A172 (cell line): ENCODE results near the gene CAB39. TPM values are rescaled to one million over a fixed set of nuclear protein-coding genes. Genes with fewer than 3 reads are reported as not detected.
"Not testable (repeated sequence)": the region's sequence is repeated elsewhere in the genome, so short reads cannot be mapped to it uniquely, and the experiment has no call there.

Experiments
- DNase-seq: peaks from one replicate; pipeline ENCODE4 v3.0.0-alpha.2; 2015; ENCODE audit warnings: low spot score
- total RNA-seq: library from RNA; depleted of rRNA; stranded (reverse); fragments of >200 nt; shearing (Covaris generic); gene quantifications from 2 replicates; pipeline ENCODE4 v1.2.3, GENCODE V29; 2014

The CAB39 gene
- total RNA-seq, 1 experiment from 2014 or later: 51.9 TPM

DNA sequence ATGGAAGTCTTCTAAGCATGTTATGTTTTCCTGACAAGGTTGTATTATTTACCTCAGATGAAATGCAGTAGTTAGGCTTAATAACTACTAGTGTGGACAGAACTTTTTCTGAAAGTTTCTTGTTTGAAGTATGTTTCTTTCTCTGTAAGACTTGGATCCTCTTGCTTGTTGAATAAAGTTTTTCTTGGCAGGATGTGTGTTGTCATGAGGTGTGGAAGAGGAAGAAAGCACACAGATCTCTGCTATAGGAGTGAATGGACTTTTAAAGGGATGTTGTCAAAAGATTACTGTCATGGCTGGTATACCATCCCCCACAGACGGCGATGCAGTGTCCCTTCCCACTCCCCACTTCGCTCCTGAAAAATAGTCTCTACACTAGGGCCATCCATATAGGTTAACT, 2.6 kb downstream of the CAB39 start:
- DNase-seq: no peak

DNA sequence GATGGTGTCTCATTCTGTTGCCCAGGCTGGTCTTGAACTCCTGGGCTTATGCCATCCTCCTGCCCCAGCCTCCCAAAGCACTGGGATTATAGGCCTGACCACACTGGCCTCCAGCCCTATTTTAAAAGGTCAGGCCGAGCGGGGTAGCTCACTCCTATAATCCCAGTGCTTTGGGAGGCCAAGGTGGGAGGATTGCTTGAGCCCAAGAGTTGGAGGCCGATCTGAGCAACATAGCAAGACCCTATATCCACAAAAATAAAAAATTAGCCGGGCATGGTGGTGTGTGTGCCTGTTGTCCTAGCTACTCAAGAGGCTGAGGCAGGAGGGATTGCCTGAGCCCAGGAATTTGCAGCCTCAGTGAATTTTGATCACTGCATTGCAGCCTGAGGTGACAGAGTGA, 3.9 kb downstream of the CAB39 start:
- DNase-seq: no peak

DNA sequence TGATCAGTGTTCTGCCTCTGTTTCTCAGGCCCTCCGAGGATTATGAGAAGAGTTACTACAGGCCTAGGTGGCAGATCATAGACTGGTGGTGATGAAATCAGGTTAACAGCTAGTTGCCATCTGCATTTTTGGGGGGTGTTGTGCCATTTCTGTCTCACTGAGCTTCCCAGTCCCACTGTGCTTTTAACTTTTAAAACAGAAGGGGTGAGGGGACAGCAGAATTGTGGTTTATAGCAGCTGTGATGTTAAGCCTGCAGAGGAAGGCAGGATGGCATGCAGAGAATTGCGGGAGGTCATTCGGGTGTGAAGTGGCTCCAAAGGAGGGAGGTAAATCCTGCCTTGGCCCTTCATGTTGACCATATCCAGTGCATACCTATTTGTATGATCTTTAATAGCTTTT, 5.0 kb downstream of the CAB39 start:
- DNase-seq: no peak

DNA sequence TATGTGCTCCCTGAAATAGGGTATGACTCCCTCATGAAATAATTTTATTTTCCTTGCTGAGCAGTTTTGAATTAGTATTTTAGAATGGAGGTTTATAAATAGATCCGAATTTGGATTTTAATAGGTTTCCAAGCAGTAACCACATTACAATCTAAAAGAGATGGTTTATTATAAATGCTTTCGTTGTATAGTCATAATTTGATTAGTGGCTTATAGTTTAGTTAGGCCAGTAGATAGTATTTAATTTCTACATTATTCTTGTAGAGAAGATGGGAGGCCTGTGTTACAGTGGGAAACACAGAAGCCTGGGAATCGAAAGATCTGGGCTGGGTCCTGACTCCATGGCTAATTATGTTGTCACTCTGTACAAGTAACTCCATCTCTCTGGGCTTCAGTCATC, 6.7 kb downstream of the CAB39 start:
- DNase-seq: no peak

DNA sequence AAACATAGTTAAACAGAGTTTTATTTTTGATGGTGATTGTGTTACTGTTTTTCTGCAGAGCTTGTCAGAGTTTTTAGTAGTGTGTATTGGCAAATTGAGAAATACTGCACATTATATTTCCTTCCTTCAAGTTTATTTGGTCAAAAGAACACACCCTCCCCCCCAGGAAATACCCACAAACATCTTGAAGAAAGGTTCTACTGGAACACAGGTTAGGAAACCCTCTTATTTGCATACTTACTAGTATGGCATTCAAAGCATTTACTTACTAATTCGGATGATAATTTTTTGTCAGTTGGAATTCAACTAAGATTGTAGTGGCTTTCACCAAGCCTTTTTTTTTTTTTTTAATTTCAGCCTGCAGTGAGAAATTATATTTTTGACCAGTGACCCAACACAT, 9.1 kb downstream of the CAB39 start:
- no peak for DNase-seq

DNA sequence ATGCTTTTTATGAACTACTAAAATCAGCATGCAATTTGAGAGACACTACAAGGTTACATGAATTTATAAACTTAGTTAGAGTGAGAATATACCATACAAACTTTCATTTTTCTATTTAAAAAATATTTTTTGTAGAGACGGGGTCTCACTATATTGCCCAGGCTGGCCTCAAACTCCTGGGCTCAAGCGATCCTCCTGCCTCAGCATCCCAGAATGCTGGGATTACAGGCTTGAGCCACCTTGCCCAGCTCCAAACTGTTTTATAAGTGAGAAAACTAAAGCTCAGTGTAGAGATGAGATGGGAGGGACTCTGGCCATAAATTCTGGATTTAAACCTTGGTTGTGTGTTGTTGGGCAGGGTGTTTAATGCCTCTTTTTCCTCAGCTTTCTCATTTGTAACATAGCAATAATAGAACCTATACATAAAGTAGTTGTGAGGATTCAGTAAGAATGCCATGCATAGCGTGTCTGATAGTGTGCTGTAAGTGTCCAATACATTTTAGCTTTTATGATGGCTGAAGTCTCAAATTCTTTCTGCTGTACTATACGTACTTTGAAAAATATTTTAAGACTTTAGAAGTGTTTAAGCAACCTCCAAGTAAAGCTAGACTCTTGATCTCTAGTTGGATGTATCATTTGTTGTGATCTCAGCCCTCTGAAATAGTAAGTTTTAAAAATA, 9.7 kb downstream of the CAB39 start:
- DNase-seq: no peak

DNA sequence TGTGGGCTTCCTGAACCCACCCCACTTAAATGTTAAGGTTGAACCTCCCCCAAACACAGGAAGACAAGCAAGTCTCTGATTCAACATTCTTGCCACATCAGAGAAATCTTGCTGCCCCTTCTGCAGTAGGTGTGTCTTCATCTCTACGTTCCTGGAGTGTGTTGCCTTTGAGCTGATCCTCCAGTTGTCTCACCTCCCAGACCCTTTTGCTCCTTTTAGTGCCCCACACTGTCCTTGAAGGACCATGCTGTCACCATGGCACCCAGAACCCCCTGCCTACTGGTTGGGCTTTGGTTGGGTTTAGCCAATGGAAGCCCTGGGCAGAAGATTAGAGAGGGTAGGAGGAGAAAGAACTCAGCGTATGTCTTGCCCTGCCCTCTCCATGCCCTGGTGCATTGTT, 10.7 kb downstream of the CAB39 start:
- no peak for DNase-seq

DNA sequence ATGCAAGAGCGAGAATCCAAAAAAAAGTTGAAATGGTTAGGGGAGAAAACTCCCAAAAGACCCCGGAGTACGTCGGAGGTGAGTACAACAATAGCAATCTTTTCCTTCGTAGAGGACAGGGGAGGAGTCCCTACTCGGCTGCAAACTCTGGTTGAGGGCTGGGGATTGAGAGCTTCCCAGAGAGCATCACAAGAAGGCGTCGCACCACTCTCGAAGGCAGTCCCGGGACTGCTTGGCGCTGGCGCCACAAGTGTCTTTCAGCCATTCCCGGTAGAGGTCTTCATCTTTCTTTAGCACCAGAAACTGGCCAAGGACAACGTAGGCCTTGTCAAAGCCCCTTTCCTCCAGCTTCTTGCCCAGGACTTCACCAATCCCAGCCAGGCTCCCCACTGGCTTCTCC, 12.3 kb downstream of the CAB39 start:
- DNase-seq: not testable (repeated sequence)

DNA sequence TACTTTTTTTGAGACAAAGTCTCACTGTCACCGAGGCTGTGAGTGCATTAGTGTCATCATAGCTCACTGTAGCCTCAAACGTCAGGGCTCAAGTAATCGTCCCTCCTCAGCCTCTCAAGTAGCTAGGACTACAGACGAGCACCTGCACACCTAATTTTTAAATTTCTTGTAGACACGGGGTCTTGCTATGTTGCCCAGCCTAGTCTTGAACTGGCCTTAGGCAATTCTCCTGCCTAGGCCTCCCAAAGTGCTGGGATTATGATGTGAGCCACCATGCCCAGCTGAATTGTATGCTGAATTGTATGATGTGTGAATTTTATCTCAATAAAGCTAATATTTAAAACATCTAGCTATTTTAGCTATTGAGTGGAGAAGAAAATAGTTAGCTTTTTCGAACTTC, 18.9 kb downstream of the CAB39 start:
- no peak for DNase-seq

DNA sequence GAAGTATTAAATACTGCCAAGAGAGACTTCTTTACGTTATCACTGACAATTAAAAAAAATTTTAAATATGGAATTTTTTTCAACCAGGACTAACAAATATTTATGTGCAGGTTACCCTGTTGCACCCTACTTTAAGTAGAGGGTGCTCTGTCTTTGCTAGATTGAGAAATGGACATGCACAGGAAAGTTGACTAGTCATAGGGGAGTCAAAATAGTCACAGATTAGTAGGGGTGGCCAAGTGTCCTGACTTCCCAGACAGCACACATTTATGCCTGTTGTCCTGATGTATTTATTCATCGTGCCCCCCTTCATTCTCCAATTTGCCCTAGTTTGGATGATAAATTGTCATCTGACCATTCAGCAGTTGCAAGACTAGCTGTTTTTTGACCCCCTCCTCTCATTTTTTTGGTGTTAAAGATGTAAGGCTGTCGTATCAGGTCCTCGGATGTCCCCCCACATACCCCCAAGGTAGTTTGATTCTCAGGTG, 20.3 kb downstream of the CAB39 start:
- DNase-seq: no peak

DNA sequence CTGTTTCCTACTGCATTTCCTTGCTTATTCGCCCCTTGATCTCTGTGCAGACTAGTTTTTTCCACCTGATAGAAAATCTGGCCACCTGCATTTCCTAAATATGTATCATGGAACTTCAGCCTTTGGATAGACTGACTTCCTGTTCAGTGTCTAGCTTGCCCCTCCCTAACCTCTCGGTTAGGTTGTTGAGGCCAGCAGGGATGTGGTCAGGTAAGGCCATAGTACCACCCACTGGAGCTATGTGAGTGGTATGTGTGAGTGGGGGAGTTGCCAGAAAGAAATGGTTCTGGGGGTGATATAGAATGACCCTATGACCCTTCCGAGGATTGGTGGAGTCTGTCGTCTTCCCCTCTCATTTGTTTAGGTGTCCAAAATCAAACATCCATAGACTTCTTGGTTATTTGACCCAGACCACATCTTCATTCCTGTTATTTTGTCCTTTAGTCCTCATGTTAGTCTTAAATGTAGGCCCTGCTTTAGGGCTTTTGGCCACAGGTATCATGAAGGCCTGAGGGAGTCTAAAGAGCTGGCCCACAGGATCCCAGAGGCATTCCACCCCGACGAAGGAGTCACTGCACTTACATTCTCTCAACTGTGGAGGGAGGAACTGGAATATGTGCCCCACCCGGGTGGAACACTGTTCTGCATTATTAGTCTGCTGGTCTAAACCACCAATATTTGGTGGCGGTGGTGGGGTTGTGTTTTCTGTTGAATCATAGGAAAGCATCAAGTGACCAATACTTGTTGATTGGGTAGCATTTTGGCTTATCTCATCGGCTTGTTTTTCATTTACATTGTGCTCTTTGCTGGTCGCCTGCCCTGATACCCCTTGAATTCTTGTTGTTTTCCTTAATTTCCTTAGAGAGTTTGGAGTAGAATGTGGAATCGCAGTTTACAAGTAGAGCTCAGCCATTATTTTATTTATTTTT, 21.9 kb downstream of the CAB39 start:
- no peak for DNase-seq

DNA sequence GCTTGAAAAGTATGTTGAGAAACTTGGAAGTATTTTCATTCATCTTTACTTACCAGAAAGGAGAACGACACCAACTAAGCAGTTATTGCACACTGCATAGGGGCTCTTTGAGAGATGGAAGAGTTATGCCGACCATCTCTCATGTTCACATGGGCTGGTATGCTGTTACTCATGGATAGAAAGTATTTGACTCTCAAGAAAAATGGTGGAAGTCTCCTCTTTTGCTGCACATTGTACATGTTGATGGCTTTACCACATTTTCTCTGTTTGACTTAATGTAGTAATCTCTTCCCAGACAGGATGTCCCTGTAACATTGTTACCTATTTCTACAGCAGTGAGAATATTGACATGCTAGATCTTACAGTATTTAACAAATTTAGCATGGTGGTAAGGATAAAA, 23.2 kb downstream of the CAB39 start:
- DNase-seq: no peak

DNA sequence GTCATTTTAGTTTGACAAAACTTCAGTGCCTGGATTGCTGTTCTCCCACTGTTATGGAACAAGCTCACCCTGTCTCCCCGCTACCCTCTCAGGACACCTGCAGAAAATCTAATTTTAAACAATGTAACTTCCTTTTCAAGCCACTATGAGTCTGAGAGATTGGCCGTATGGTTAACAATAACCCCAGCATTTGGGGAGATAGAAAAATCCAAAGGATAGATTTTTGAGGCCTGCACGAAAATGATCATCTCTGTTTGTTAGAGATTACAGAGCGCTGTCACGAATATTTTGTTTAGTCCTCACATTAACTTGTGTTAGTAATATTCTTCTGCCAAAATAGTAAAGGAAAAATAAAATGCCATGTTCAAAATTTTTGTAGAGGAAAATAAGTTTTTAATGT, 24.7 kb downstream of the CAB39 start:
- DNase-seq: no peak

DNA sequence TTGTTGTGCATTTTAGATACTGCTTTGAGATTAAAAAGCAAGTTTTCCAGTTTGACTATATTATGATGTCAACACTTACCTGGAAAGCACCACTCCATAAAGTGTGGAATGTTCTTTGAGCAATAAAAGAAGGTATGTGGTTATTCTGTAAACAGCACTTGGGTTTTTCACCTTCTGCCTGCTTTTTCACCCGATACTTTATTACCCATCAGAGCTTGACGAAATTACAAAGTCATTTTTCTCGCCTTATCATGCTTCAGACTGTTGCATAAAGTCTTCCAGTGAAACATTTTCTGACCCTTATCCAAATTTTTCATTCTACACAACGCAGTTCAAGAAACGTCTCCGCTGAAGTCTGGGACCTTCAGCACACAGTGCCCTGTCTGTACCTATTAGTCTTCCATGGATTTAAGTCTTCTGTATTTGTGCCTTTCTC, 25.2 kb downstream of the CAB39 start:
- no peak for DNase-seq

DNA sequence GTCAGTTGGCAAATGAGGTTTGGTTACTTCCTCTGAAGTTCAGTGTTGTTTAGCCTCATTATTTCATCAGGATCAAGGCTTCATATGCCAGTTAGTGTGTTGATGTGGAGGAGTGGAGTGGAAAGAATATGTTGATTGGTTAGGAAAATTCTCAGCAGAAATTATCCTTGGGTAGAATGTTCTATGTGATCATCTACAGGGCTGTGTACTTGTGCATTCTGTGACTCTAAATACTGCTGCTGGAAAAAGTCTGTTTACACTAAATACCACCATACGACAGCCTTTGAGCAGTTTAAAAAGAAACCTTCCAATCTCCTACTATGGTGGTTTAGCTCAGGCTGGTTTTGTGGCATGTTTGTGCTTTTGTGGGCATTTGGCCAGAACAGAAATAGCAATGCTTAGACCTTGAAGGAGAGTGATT, 25.8 kb downstream of the CAB39 start:
- no peak for DNase-seq

DNA sequence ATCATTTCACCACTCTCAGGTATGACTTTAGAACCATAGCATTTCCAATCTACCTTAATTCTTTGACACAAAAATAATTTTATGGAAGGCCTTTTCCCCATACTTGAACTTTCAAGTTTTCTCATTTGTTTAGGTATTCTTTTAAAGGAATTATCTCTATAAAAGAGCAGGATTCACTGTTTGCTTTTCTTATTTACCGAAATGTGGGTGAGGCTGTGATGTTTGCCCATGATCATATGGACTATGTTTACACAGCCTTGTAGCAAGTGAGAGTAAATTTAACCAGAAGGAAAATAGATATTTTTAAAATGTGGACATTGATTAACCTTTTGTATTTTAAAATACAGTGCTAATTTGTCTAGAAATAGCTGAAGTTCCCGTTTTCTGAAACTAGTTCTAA, 26.3 kb downstream of the CAB39 start:
- DNase-seq: no peak

DNA sequence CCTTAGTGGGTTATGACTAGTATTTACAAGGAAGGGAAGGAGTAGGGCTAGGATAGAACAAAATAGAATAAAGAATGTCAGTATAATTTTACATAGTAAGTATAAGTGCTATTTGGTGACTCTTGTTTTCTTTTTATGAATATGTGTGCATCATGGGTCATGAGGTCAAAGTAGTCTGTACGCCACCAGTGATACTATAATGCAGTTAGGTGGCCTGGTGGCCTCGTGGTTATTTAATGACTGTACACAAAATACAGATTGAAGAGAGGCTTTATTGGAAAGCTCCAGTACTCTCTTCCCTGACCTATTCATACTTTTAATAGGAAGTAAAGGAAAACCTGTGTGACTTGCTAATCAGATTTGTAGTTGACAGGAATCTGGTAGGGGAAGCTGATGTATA, 27.3 kb downstream of the CAB39 start:
- DNase-seq: no peak

DNA sequence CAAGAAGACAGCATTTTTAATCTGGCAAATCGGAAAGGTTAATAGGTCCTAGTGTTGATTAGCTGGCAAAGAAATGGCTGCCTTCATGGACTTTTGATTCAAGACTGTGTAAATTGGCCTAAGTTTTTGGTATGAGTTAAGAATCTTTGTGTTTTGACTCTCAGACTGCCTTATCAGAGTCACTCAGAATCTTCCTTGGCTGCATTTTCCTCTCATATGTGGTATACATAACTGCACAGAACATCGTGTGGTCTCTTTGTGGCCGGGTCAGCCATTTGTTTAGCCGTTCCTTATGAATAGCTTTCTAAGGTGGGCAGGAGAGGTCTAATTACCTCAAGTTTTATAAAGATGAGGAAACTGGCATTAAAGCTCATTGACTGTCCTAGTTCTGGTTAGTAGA, 30.1 kb downstream of the CAB39 start:
- no peak for DNase-seq

DNA sequence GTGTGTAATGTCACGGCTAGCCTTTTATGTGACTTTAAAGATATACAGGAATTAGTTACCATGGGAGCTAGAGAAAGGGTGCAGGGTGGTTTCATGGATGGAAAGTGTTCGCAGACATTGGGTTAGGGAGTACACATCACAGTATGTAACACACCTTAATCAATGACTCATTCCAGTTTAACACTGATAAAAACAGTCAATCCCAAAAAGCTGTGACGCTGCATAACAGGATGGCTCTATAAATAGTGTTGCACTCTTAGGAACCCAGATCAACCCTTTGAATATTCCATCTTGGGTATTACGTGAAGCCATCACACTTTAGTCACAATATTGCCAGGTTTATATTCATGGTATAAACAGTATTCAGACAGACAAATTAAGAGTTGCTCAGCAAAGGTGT, 33.6 kb downstream of the CAB39 start:
- no peak for DNase-seq

DNA sequence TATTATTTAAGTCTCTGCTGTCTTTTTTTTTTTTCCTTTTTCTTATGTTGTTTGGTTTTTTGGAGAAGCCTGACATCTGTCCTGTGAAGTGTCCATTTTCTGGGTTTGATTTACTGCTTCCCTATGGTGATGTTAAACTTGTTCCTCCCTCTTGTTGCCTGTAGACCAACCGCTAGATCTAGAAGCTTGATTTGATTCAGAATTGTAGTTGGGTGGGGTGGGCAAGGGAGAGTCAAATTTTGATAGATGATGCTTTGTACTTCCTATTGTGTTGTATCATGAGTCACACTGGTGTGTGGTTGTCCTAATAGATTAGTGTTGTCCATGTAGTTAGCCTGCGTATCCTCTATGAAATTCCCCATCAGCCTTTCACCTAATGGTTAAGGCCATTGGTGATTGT, 35.4 kb downstream of the CAB39 start:
- DNase-seq: peak; percentile 14

DNA sequence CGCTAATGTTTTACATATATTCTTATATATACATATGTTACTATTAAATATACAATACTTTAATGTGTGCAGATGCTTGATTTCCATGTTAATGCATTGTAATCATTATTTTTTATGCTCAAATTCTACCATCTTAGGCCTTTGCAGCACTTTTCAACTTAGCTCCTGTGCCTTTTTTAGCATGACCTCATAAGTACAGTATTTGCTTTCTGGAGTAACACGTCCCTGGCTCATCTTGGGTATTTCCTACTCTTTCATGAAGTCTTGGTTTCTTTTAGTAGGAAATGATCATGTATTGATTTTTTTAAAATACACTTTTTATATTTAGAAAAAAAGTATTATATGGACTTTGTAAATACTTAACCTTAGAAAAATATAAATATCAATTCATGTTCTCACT, 36.5 kb downstream of the CAB39 start:
- no peak for DNase-seq

DNA sequence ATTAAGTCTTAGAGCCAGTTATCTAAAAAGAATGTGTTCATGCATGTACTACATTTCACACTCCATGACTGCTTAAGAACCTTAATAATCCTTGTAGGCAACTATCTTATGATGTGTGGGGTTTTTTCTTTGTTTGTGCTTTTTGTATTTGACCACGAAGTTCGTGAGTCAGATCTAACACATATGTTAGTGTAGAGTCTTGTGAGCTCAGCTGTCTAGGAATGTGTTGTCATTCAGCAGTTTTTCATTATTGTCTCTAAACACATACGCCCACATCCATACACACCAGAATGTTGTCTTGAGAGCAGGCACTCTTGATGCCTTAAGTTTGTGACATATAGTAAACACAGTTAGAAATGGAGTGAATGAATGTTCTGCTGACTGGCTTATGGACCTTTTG, 38.4 kb downstream of the CAB39 start:
- no peak for DNase-seq

DNA sequence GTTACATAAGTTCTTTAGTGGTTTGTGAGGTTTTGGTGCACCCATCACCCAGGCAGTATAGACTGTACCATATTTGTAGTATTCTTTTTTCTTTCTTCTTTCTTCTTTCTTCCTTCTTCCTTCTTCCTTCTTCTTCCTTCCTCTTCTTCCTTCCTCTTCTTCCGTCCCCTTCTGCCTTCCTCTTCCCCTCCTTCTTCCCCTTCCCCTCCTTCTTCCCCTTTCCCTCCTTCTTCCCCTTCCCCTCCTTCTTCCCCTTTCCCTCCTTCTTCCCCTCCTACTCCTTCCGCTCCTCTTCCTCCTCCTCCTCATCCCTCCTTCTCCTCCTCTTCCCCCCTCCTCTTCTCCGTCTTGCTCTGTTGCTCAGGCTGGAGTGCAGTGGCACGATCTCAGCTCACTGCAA, 41.6 kb downstream of the CAB39 start:
- no peak for DNase-seq
